Ishikawa (cell line): Measurements from ENCODE around the gene NNT.

Experiments used
- CEBPB ChIP-seq: IDR thresholded peaks from 2 replicates; pipeline ENCODE4 v1.6.1; 2012
- CREB1 ChIP-seq: IDR thresholded peaks from 2 replicates; pipeline ENCODE4 v1.6.1; 2012; ENCODE audit warnings: low read depth
- EGR1 ChIP-seq: IDR thresholded peaks from 2 replicates; pipeline ENCODE4 v1.6.1; 2012
- EP300 ChIP-seq: IDR thresholded peaks from 2 replicates; pipeline ENCODE4 v1.6.1; 2012; ENCODE audit warnings: borderline replicate concordance
- FOXM1 ChIP-seq: IDR thresholded peaks from 2 replicates; pipeline ENCODE4 v1.6.1; 2012; ENCODE audit warnings: low read depth, borderline replicate concordance
- NFIC ChIP-seq: IDR thresholded peaks from 2 replicates; pipeline ENCODE4 v1.6.1; 2012
- RAD21 ChIP-seq: IDR thresholded peaks from 2 replicates; pipeline ENCODE4 v1.6.1; 2012; ENCODE audit warnings: low read depth
- TAF1 ChIP-seq: IDR thresholded peaks from 2 replicates; pipeline ENCODE4 v1.6.1; 2012; ENCODE audit warnings: low read depth, mild to moderate bottlenecking
- TCF12 ChIP-seq: IDR thresholded peaks from 2 replicates; pipeline ENCODE4 v1.6.1; 2012; ENCODE audit warnings: low read depth
- TEAD4 ChIP-seq: IDR thresholded peaks from 2 replicates; pipeline ENCODE4 v1.6.1; 2012
- YY1 ChIP-seq: IDR thresholded peaks from 2 replicates; pipeline ENCODE4 v1.6.1; 2012; ENCODE audit warnings: low read depth
- ZBTB7A ChIP-seq: IDR thresholded peaks from 2 replicates; pipeline ENCODE4 v1.6.1; 2012; ENCODE audit warnings: low read depth
- TF ChIP-seq, protein P1 (sequence below): IDR thresholded peaks from 2 replicates; pipeline ENCODE4 v1.6.1; 2012; ENCODE audit warnings: low read depth, mild to moderate bottlenecking
- TF ChIP-seq, protein P2 (sequence below): IDR thresholded peaks from 2 replicates; pipeline ENCODE4 v1.6.1; 2012
- TF ChIP-seq, protein P3 (sequence below): IDR thresholded peaks from 2 replicates; pipeline ENCODE4 v1.6.1; 2012

Gene NNT

DNA sequence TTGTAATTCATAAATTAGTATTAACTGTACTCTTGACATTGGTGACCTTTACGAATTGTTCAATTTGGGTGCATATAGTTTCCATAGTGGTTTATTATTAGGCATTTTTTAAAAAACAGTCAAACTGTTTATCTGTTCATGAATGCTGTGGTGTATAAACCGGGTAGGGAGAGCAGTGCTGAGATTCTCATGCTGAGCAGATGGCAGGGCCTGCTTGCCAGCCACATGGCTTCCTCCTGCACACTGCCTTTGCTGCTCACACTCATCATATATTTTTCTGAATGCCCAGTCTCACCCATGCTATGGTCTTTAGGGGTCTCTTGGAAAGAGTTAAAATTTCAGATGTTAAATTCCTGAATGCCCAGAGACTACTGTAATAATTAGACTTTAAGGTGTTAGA lies 40.8 kb downstream of the NNT start:
- TF ChIP-seq YY1 (no peak), TEAD4 (no peak), EGR1 (no peak), TAF1 (no peak), RAD21 (no peak), FOXM1 (no peak), CREB1 (no peak), CEBPB (no peak), ZBTB7A (no peak), TCF12 (no peak), EP300 (no peak), NFIC (no peak)
- TF ChIP-seq, protein P1, sequence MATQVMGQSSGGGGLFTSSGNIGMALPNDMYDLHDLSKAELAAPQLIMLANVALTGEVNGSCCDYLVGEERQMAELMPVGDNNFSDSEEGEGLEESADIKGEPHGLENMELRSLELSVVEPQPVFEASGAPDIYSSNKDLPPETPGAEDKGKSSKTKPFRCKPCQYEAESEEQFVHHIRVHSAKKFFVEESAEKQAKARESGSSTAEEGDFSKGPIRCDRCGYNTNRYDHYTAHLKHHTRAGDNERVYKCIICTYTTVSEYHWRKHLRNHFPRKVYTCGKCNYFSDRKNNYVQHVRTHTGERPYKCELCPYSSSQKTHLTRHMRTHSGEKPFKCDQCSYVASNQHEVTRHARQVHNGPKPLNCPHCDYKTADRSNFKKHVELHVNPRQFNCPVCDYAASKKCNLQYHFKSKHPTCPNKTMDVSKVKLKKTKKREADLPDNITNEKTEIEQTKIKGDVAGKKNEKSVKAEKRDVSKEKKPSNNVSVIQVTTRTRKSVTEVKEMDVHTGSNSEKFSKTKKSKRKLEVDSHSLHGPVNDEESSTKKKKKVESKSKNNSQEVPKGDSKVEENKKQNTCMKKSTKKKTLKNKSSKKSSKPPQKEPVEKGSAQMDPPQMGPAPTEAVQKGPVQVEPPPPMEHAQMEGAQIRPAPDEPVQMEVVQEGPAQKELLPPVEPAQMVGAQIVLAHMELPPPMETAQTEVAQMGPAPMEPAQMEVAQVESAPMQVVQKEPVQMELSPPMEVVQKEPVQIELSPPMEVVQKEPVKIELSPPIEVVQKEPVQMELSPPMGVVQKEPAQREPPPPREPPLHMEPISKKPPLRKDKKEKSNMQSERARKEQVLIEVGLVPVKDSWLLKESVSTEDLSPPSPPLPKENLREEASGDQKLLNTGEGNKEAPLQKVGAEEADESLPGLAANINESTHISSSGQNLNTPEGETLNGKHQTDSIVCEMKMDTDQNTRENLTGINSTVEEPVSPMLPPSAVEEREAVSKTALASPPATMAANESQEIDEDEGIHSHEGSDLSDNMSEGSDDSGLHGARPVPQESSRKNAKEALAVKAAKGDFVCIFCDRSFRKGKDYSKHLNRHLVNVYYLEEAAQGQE, result no peak
- TF ChIP-seq, protein P2, sequence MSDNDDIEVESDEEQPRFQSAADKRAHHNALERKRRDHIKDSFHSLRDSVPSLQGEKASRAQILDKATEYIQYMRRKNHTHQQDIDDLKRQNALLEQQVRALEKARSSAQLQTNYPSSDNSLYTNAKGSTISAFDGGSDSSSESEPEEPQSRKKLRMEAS, result no peak
- TF ChIP-seq, protein P3, sequence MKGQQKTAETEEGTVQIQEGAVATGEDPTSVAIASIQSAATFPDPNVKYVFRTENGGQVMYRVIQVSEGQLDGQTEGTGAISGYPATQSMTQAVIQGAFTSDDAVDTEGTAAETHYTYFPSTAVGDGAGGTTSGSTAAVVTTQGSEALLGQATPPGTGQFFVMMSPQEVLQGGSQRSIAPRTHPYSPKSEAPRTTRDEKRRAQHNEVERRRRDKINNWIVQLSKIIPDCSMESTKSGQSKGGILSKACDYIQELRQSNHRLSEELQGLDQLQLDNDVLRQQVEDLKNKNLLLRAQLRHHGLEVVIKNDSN, result no peak

DNA sequence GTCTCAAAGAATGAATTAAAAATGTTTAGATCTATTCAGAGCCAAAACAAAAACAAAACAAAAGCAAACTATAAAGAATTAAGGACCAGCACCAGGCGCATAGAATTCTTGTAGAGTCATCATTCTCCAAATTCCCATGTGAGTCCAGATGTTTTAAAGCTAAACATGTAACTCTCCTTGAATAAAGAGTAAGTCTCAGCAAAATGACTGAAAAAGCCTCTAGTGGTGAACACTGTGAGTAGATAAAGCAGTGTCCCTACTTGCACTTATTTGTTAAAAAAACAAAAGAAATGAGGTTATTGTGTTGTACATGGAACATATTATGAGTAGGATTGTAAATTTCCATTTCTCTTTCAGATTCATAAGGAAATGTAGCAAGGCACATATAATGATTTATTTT lies 44.0 kb downstream of the NNT start:
- no peak for TF ChIP-seq EP300
- TF ChIP-seq NFIC, result no peak

DNA sequence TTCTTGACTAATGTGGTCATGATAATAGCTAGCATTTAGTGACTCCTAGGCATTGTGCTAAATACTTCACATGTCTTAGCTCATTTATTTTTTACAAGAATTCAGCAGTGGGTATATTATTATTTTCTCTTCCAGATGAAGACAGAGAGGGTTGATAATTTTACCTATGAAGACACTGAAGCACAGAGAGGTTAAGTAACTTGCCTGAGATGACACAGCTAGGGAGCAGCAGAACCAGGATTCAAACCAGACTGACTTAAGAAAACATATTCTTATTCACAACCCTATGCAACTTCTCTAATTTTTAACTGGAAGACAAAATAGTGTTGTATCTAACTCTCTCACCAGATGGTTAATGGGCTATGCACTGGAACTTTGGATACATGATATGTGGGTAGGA lies 44.8 kb downstream of the NNT start:
- no peak for TF ChIP-seq NFIC
- TF ChIP-seq, protein P2, result no peak
- TF ChIP-seq TCF12, result no peak
- no peak for TF ChIP-seq FOXM1
- TF ChIP-seq YY1, result no peak
- TF ChIP-seq CREB1, result no peak
- TF ChIP-seq ZBTB7A, result no peak
- no peak for TF ChIP-seq EP300
- TF ChIP-seq, protein P1, result no peak
- TF ChIP-seq EGR1, result no peak
- TF ChIP-seq RAD21, result no peak
- TF ChIP-seq, protein P3, result no peak

DNA sequence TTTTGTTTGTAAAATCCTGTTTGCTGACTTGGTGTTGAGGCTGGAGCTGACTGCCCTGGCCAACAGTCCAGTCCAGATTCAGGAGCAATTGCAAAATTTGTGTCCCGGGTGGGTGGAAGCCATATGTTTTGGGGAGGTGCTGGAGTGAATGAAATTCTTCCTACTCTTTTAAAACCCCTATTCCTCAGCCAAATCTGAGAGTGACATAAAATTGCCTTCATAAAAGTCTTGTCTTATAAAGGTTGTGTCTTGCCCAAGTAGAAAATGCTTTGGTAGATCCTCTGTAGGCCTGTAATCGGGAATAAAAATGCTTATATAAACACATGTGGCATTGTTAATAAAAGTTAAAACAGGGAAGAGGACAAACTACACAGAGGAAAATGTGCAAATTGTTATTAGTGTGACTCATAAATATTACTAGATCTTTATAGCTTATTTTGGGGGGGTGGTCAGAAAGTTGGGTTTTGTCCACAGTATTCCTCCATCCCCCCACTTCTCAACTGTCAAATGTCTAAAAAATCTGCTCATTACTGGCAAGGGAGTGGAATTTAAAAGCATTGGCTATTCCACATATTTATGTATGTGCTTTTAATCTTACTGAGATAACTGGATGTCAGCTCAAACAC lies 45.6 kb downstream of the NNT start:
- TF ChIP-seq ZBTB7A (no peak), CEBPB (no peak), EP300 (no peak), TEAD4 (no peak), EGR1 (no peak), NFIC (no peak), YY1 (no peak), TCF12 (no peak), TAF1 (no peak), CREB1 (no peak), FOXM1 (no peak)
- TF ChIP-seq, protein P1, result no peak
- TF ChIP-seq, protein P3, result no peak

DNA sequence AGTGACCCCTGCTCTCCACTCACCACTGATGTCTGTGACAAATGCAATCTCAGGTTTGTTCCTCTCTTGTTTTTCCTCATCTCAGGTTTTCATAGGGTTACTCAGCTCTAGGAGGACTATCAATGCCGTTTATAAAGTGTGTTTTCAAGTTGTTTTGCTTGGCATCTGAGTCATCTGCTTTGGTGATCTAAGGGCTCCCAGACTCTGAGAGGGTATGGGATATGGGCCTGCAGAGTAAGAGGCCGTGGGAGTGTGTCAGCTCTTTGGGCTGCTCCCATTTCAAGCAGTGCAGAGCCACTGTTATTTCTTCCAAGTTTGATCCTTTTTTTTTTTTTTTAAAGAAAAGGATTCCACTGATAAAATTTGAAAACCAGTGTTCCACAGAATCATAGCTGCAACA lies 46.3 kb downstream of the NNT start:
- TF ChIP-seq TCF12 (no peak), CREB1 (no peak), ZBTB7A (no peak), EGR1 (no peak), EP300 (no peak), TEAD4 (no peak), FOXM1 (no peak), TAF1 (no peak), CEBPB (no peak), YY1 (no peak), NFIC (no peak), RAD21 (no peak)
- TF ChIP-seq, protein P2, result no peak
- TF ChIP-seq, protein P1, result no peak
- TF ChIP-seq, protein P3, result no peak
